Measurements from ENCODE around the gene CACNA2D2. TPM values are rescaled to one million over a fixed set of nuclear protein-coding genes. Genes with fewer than 3 reads are reported as not detected.

The CACNA2D2 gene
- total and polyA plus RNA-seq, 7 donors = 0.14 to 1.6 (median 0.83) TPM

- H3K27ac ChIP-seq = no peak overlapping the region
- H3K4me3 ChIP-seq = no peak overlapping the region
Measured at GRCh38 chr3:50316657-50317242, 186.7 kb downstream of the CACNA2D2 start.

DNA sequence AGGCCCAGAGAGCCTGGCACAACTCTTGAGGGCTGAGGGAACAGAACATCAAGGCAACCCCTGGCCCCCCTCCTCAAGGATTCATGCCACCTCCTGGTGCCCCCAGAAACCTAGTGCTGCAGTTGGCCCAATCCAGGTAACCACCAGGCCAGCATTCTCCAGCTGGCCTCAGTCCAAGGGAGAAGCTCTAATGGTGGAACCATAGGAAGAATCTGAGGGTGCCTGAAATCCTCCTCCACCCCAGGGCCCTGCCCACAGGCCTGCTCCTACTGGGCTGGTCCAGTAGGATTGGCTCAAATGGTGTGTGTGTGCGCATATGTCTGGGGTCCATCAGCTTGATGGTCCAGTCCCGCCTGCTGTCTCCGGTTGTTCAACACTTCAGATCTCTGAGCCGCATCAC lies 188.6 kb downstream of the CACNA2D2 start:
- H3K27ac ChIP-seq = peak overlapping the region; percentile 41
- ATAC-seq = peak in 1 of 4 donors; percentile 11

More at GRCh38 chr3:50316657-50317242, 186.7 kb downstream of the CACNA2D2 start:
- Histone ChIP-seq H3K4me1 (peaks cover 47% of the 10 kb centered on the region), H3K36me3 (ENCODE audit: insufficient read depth in 1 of 2, low read depth in 1 of 2) (peaks cover 0 to 42% of the 10 kb centered on the region in 2 donors), H3K27me3 (ENCODE audit: insufficient read depth in 3 of 3, low read length in 2 of 3) (no peaks in the 10 kb centered on the region), H3K9me3 (no peaks in the 10 kb centered on the region)
- no peak for DNase-seq
- intact Hi-C loops (cut with DNase I) = no loop called here
- TF ChIP-seq CTCF (IDR thresholded peaks at IDR 0.05) = no peak
- no peak for ATAC-seq
- 68 to 77% (median 72%) methylated on average over 8 to 9 of the region's 9 CpGs for WGBS, 3 donors

DNA sequence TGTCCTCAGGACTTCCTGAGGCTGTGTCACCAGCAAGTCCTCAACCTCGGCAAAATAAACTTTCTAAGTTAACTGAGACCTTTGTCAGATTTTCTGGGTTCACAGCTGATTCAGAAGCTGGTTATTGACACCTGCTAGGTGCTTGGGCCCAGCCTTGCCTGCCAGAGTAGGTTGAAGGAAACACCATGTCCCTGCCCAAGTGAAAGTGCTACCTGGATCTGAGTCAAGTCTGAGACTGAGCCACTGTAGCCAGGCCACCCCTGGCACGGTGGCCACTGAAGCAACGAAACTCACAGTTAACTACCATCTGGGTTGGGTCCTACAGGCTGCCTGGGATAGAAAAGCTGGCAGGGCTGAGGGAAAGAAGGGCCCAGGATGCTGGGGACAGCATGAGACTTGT lies 189.1 kb downstream of the CACNA2D2 start:
- DNase-seq (no peak), ATAC-seq (peak; percentile 29 to 82 (median 62))
- Histone ChIP-seq H3K4me3 (no peak overlapping the region), H3K27me3 (ENCODE audit: insufficient read depth in 3 of 3, low read length in 2 of 3) (no peaks in the 10 kb centered on the region), H3K9me3 (no peaks in the 10 kb centered on the region), H3K4me1 (peaks cover 36% of the 10 kb centered on the region), H3K27ac (peak overlapping the region; percentile 41), H3K36me3 (ENCODE audit: insufficient read depth in 1 of 2, low read depth in 1 of 2) (peaks cover 0 to 39% of the 10 kb centered on the region in 2 donors)
- no peak for TF ChIP-seq CTCF (IDR thresholded peaks at IDR 0.05)
- intact Hi-C loops (cut with DNase I) = no loop called here
- 26 to 39% (median 34%) methylated on average over 3 of the region's 3 CpGs for WGBS, 3 donors

More for the DNA sequence above, 188.6 kb downstream of the CACNA2D2 start:
- peaks cover 40% of the 10 kb centered on the region for H3K4me1 ChIP-seq
- peaks cover 0 to 42% of the 10 kb centered on the region in 2 donors for H3K36me3 ChIP-seq (ENCODE audit: insufficient read depth in 1 of 2, low read depth in 1 of 2)
- intact Hi-C loops (cut with DNase I) = no loop called here
- H3K27me3 ChIP-seq (ENCODE audit: insufficient read depth in 3 of 3, low read length in 2 of 3) = no peaks in the 10 kb centered on the region
- TF ChIP-seq CTCF (IDR thresholded peaks at IDR 0.05) = no peak
- 97 to 100% (median 98%) methylated on average over 4 of the region's 4 CpGs for WGBS, 3 donors
- H3K4me3 ChIP-seq = no peak overlapping the region
- no peak for DNase-seq
- no peaks in the 10 kb centered on the region for H3K9me3 ChIP-seq

Other genes with a start within 250 kb of the CACNA2D2 start
- gene SEMA3B, start 234.5 kb downstream of the CACNA2D2 start, total RNA-seq = 1 to 10 TPM; 3.1 to 6.8 (median 4.3) TPM
- 1 to 10 TPM; 2.1 to 3.4 (median 2.2) TPM for gene SEMA3B, start 234.5 kb downstream of the CACNA2D2 start, polyA plus RNA-seq
- gene LSMEM2, start 224.5 kb downstream of the CACNA2D2 start, total RNA-seq = 10 to 100 TPM in 1 of 4 donors, 1 to 10 TPM in 2, under 1 TPM in 1; 0.84 to 13.1 (median 1.1) TPM
- gene LSMEM2, start 224.5 kb downstream of the CACNA2D2 start, polyA plus RNA-seq = 1 to 10 TPM in 1 of 3 donors, under 1 TPM in 2; 0.61 to 1.6 (median 0.66) TPM
- gene IFRD2, start 211.2 kb downstream of the CACNA2D2 start, total RNA-seq = 100 to 1,000 TPM in 3 of 4 donors, 10 to 100 TPM in 1; 77.2 to 145 (median 119) TPM
- 100 to 1,000 TPM; 129 to 175 (median 151) TPM for gene IFRD2, start 211.2 kb downstream of the CACNA2D2 start, polyA plus RNA-seq
- 1 to 10 TPM in 1 of 4 donors, under 1 TPM in 3; 0.28 to 2.1 (median 0.65) TPM for gene HYAL3, start 204.2 kb downstream of the CACNA2D2 start, total RNA-seq
- gene HYAL3, start 204.2 kb downstream of the CACNA2D2 start, polyA plus RNA-seq = 1 to 10 TPM in 2 of 3 donors, under 1 TPM in 1; 0.23 to 3.4 (median 1.2) TPM
- gene NAA80, start 204.2 kb downstream of the CACNA2D2 start, total RNA-seq = 1 to 10 TPM; 7.9 to 9.7 (median 8.3) TPM
- 10 to 100 TPM in 1 of 3 donors, 1 to 10 TPM in 2; 6.8 to 12.8 (median 10.0) TPM for gene NAA80, start 204.2 kb downstream of the CACNA2D2 start, polyA plus RNA-seq
- gene HYAL1, start 200.1 kb downstream of the CACNA2D2 start, total RNA-seq = 10 to 100 TPM in 3 of 4 donors, 1 to 10 TPM in 1; 8.5 to 20.8 (median 13.7) TPM
- 10 to 100 TPM in 2 of 3 donors, 1 to 10 TPM in 1; 9.5 to 15.1 (median 13.8) TPM for gene HYAL1, start 200.1 kb downstream of the CACNA2D2 start, polyA plus RNA-seq
- gene HYAL2, start 180.9 kb downstream of the CACNA2D2 start, total RNA-seq = 10 to 100 TPM; 20.6 to 42.8 (median 25.6) TPM
- gene HYAL2, start 180.9 kb downstream of the CACNA2D2 start, polyA plus RNA-seq = 10 to 100 TPM; 25.3 to 61.7 (median 41.8) TPM
- 10 to 100 TPM; 31.5 to 43.6 (median 33.7) TPM for gene TUSC2, start 175.4 kb downstream of the CACNA2D2 start, total RNA-seq
- gene TUSC2, start 175.4 kb downstream of the CACNA2D2 start, polyA plus RNA-seq = 100 to 1,000 TPM in 1 of 3 donors, 10 to 100 TPM in 2; 38.0 to 100 (median 84.9) TPM
- 10 to 100 TPM; 10.1 to 24.2 (median 14.9) TPM for gene RASSF1, start 162.8 kb downstream of the CACNA2D2 start, total RNA-seq
- gene RASSF1, start 162.8 kb downstream of the CACNA2D2 start, polyA plus RNA-seq = 10 to 100 TPM; 33.3 to 84.5 (median 37.9) TPM
- under 1 TPM; 0.24 to 0.99 (median 0.57) TPM for gene ZMYND10, start 157.9 kb downstream of the CACNA2D2 start, total RNA-seq
- under 1 TPM; 0.23 to 0.99 (median 0.51) TPM for gene ZMYND10, start 157.9 kb downstream of the CACNA2D2 start, polyA plus RNA-seq
- gene NPRL2, start 152.9 kb downstream of the CACNA2D2 start, total RNA-seq = 10 to 100 TPM; 16.1 to 29.5 (median 19.6) TPM
- gene NPRL2, start 152.9 kb downstream of the CACNA2D2 start, polyA plus RNA-seq = 10 to 100 TPM; 21.5 to 36.6 (median 21.7) TPM
- gene CYB561D2, start 152.8 kb downstream of the CACNA2D2 start, total RNA-seq = 1 to 10 TPM; 5.7 to 9.2 (median 7.0) TPM
- gene CYB561D2, start 152.8 kb downstream of the CACNA2D2 start, polyA plus RNA-seq = 10 to 100 TPM; 14.7 to 34.8 (median 17.5) TPM
- 10 to 100 TPM; 20.4 to 29.1 (median 23.2) TPM for gene TMEM115, start 144.1 kb downstream of the CACNA2D2 start, total RNA-seq
- 10 to 100 TPM; 29.7 to 49.6 (median 42.7) TPM for gene TMEM115, start 144.1 kb downstream of the CACNA2D2 start, polyA plus RNA-seq
- gene C3orf18, start 64.1 kb upstream of the CACNA2D2 start, total RNA-seq = 10 to 100 TPM in 3 of 4 donors, 1 to 10 TPM in 1; 7.3 to 30.1 (median 15.2) TPM
- 10 to 100 TPM; 14.0 to 26.3 (median 18.8) TPM for gene C3orf18, start 64.1 kb upstream of the CACNA2D2 start, polyA plus RNA-seq
- gene HEMK1, start 65.9 kb upstream of the CACNA2D2 start, total RNA-seq = 10 to 100 TPM in 2 of 4 donors, 1 to 10 TPM in 2; 6.1 to 16.2 (median 9.3) TPM
- 10 to 100 TPM in 1 of 3 donors, 1 to 10 TPM in 2; 6.4 to 12.8 (median 10.0) TPM for gene HEMK1, start 65.9 kb upstream of the CACNA2D2 start, polyA plus RNA-seq
- gene CISH, start 108.1 kb upstream of the CACNA2D2 start, total RNA-seq = 10 to 100 TPM; 16.9 to 75.1 (median 50.4) TPM
- gene CISH, start 108.1 kb upstream of the CACNA2D2 start, polyA plus RNA-seq = 10 to 100 TPM; 12.8 to 36.5 (median 18.5) TPM
- gene MAPKAPK3, start 113.5 kb upstream of the CACNA2D2 start, total RNA-seq = 100 to 1,000 TPM in 3 of 4 donors, 10 to 100 TPM in 1; 88.2 to 277 (median 187) TPM
- 100 to 1,000 TPM; 213 to 409 (median 328) TPM for gene MAPKAPK3, start 113.5 kb upstream of the CACNA2D2 start, polyA plus RNA-seq
- under 1 TPM; 0.46 to 0.91 (median 0.88) TPM for gene DOCK3, start 171.3 kb upstream of the CACNA2D2 start, total RNA-seq
- under 1 TPM; 0.01 to 0.91 (median 0.21) TPM for gene DOCK3, start 171.3 kb upstream of the CACNA2D2 start, polyA plus RNA-seq

Measured in psoas muscle (tissue), 8 donors.